Memory B cell (primary cell): ENCODE results near the gene NOD2.

Experiments
- ATAC-seq: fragments of 150-1000 bp; cut with Tn5 transposase; 2 replicates; pipeline ENCODE4 v1.10.0; 2021; ENCODE audit warnings: low read depth, mild to moderate bottlenecking, moderate library complexity
- DNase-seq, 2 donors: peaks; one replicate each; pipeline ENCODE4 v3.0.0; 2022; ENCODE audit warnings: low spot score in 2 of 2
- H3K27ac Mint-ChIP-seq: one replicate; pipeline ENCODE4 v1.8.0; 2022; ENCODE audit warnings: mild to moderate bottlenecking, moderate library complexity, mixed read lengths
- H3K27me3 Mint-ChIP-seq: one replicate; pipeline ENCODE4 v1.8.0; 2022; ENCODE audit warnings: mixed read lengths
- H3K36me3 Mint-ChIP-seq: one replicate; pipeline ENCODE4 v1.8.0; 2022; ENCODE audit warnings: mild to moderate bottlenecking, mixed read lengths
- H3K4me1 Mint-ChIP-seq: one replicate; pipeline ENCODE4 v1.8.0; 2022; ENCODE audit warnings: mixed read lengths
- H3K4me3 Mint-ChIP-seq: one replicate; pipeline ENCODE4 v1.8.0; 2022; ENCODE audit warnings: mild to moderate bottlenecking, moderate library complexity, mixed read lengths
- H3K9me3 Mint-ChIP-seq: one replicate; pipeline ENCODE4 v1.8.0; 2022; ENCODE audit warnings: mixed read lengths

The NOD2 gene

DNA sequence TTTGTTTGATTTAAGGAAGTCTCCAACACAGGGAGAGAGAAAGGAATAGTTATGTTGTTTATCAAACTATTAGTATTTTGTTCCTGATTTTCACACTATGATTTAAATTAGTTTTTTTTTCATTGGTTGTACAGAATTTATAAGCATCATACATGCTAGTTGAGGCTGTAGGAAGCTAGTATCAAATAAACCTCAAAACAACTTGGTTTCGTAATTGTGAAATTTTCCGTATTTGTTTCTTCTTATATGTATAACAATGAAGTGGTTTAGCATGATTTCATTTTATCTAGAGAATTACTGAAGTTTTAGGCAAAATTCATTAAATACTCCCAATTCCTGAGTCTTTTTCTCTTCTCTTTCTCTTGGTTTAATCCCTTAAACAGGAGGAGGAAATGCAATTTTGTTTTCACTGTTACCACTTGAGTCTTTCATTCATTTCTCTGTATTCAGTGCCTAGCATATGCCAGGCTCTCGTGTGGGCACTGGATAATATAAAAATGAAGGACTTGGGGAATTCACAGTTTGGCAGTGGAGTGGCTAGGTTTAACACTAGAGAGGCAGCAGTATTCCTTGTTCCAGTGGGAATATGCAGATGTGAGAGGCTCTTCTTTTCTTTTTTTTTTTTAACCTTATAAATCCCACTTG lies 50.3 kb downstream of the NOD2 start:
- Mint-ChIP-seq H3K27me3 (no peaks in the 10 kb centered on the region), H3K27ac (peak overlapping the region; percentile 97), H3K4me1 (peaks cover 37% of the 10 kb centered on the region), H3K9me3 (no peaks in the 10 kb centered on the region), H3K4me3 (peak overlapping the region; percentile 86), H3K36me3 (peaks cover 25% of the 10 kb centered on the region)
- DNase-seq (no peak), ATAC-seq (no peak)

DNA sequence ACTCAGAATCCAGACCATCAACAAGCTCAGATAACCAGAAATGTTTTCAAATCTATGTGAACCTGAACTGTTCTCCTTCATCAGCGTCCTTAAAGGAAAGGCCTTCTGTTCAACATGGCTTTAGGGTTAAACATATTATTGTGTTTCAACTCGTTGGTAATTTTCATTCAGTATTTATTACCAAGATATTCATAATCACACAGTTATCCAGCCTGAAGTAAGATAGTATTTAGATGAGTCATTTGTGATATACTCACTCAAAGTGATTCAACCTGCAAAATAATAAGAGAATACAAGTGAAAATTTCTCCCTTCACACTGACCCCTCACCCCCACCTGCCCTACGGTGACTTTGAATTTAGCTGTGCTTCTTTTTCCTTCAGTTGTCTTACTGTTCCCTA lies 51.5 kb downstream of the NOD2 start:
- Mint-ChIP-seq H3K27ac (peak overlapping the region; percentile 97), H3K36me3 (peaks cover 23% of the 10 kb centered on the region), H3K4me1 (peaks cover 43% of the 10 kb centered on the region), H3K4me3 (peak overlapping the region; percentile 33), H3K27me3 (no peaks in the 10 kb centered on the region), H3K9me3 (no peaks in the 10 kb centered on the region)
- ATAC-seq, result no peak
- DNase-seq, result no peak

DNA sequence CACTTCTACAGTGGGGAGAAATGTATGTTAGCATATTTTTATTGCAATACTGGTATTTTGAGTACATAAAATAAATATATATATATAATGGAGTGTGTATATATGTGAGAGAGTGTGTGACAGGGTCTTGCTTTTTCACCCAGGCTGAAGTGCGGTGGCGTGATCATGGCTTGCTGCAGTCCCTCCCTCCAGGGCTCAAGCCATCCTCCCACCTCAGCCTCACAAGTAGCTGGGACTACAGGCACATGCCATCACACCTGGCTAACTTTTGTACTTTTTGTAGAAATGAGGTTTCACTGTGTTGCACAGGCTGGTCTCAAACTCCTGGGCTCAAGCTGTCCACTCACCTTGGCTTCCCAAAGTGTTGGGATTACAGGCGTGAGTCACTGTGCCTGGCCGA lies 52.5 kb downstream of the NOD2 start:
- Mint-ChIP-seq H3K4me1 (peaks cover 43% of the 10 kb centered on the region), H3K27ac (peak overlapping the region; percentile 97), H3K27me3 (no peaks in the 10 kb centered on the region), H3K9me3 (no peaks in the 10 kb centered on the region), H3K36me3 (peaks cover 23% of the 10 kb centered on the region), H3K4me3 (no peak overlapping the region)
- DNase-seq (no peak), ATAC-seq (no peak)

DNA sequence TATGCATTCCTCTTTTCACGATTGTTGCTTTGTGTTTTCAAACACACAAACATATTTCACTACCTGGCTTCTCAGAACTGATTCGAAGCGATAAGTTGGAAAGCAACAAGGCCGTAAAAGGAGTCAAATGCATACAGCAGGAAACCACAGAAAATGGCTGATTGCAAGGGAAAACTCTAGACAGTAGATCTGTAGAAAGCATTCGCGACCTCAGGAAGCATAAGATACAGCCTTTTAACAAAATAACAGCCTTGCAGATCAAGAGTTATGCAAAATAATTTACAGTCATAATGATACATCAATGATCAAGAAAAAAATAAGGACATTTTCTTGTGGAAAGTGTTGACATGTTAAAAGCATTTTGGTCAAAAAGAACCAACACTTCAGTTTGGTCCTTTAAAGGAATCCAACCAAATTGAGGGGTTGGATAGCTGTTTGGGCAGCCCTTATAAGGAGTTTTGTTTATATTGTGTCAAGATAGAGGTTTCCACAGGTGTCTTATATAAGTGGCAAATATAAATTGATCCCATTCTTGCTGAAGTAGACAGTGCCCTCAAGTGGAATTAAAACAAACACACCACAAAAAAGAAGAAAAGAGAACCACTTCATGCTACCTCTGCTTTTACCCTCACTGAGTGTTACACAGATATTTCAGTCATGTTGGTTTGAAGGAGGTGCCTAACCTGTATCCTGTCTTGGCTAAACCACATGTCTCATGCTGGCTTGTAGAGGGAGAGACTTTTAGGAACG lies 54.0 kb downstream of the NOD2 start:
- Mint-ChIP-seq H3K4me3 (peak overlapping the region; percentile 38), H3K27me3 (no peaks in the 10 kb centered on the region), H3K27ac (peak overlapping the region; percentile 38), H3K4me1 (peaks cover 41% of the 10 kb centered on the region), H3K9me3 (no peaks in the 10 kb centered on the region), H3K36me3 (peaks cover 26% of the 10 kb centered on the region)
- DNase-seq (peak in 1 of 2 donors; percentile 31), ATAC-seq (peak; percentile 70)

DNA sequence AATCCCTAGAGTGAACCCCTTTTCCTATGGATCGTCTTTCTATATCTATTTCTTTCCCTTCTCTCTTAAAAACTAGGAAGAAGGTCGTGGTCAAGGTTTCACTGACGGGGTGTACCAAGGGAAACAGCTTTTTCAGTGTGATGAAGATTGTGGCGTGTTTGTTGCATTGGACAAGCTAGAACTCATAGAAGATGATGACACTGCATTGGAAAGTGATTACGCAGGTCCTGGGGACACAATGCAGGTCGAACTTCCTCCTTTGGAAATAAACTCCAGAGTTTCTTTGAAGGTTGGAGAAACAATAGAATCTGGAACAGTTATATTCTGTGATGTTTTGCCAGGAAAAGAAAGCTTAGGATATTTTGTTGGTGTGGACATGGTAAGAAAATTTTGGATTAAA lies 58.1 kb downstream of the NOD2 start:
- ATAC-seq (no peak), DNase-seq (no peak)
- Mint-ChIP-seq H3K9me3 (no peaks in the 10 kb centered on the region), H3K36me3 (peaks cover 31% of the 10 kb centered on the region), H3K4me3 (no peak overlapping the region), H3K27ac (no peak overlapping the region), H3K4me1 (peaks cover 24% of the 10 kb centered on the region), H3K27me3 (no peaks in the 10 kb centered on the region)

DNA sequence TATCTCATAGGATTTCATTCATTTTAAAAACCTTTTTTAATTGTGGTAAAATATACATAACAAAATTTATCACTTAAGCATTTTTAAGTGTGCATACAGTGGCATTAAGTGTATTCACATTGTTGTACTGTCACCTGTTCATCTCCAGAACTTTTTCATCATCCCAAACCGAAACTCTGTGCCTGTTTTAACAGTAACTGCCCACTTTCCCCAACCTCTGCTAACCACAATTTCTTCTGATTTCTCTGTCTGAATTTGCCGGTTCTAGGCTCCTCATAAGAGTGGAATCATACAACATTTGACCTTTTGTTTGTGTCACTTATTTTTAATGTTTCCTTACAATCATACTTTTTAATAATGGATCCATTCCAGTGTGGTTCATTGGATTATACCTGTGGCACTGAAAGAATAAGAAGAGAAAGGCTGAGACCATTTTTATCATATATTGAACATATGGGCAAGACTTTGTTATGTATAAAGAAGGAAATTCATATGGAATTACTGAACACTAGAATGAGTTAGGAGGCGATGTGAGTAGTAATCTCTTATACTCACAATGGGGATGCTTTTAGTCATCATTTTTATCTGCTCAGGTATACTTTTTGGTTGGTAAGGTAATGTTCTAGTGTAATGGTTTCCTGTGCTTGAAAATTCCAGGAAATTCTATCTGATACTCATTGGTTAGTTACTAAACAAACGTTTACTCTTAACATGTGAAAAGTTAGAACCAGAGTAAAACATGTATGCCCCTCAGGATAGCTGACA lies 59.2 kb downstream of the NOD2 start:
- H3K27me3 Mint-ChIP-seq, result no peaks in the 10 kb centered on the region
- no peaks in the 10 kb centered on the region for H3K9me3 Mint-ChIP-seq
- peak overlapping the region; percentile 36 for H3K27ac Mint-ChIP-seq
- DNase-seq (no peak), ATAC-seq (no peak)
- H3K4me1 Mint-ChIP-seq, result peaks cover 20% of the 10 kb centered on the region
- H3K36me3 Mint-ChIP-seq, result peaks cover 28% of the 10 kb centered on the region
- H3K4me3 Mint-ChIP-seq, result no peak overlapping the region

DNA sequence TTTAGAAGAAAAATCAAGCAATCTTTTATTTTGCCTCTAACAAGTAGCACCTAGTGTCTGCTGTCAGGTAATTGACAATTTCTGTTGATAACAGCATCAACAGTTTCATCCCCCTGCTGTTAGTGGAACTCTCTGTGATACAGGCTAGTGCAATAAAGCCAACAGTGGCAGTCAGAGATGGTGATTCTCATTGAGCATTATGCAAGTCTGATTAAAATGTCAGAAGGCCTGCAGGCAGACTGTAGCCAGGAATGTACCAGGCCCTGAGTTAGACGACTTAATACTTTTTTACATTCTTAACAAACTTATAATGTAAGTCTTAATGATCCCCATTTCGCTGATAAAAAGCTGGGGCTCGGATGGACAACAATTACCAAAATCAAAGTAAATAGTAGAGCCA lies 63.1 kb downstream of the NOD2 start:
- Mint-ChIP-seq H3K4me3 (no peak overlapping the region), H3K27ac (no peak overlapping the region), H3K4me1 (peaks cover 33% of the 10 kb centered on the region), H3K9me3 (no peaks in the 10 kb centered on the region), H3K36me3 (peaks cover 38% of the 10 kb centered on the region), H3K27me3 (no peaks in the 10 kb centered on the region)
- ATAC-seq (no peak), DNase-seq (no peak)

DNA sequence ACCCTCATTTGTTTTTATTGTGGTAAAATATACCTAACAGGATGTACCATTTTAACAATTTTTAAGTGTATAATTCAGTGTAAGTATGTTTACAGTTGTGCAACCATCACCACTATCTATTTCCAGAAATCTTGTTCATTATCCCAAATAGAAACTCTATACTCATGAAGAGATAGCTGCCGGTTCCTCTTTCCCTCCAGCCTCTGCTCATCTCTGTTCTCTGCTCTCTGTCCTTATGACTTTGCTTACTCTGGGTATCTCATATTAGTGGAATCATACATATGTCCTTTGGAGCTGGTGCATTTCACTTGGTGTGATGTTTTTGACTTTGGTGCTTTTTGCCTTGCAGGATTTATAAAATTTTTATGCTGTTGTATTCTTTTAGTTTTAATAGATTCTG lies 67.9 kb downstream of the NOD2 start:
- Mint-ChIP-seq H3K9me3 (peaks cover 4% of the 10 kb centered on the region), H3K4me3 (no peak overlapping the region), H3K4me1 (peaks cover 43% of the 10 kb centered on the region), H3K27me3 (no peaks in the 10 kb centered on the region), H3K36me3 (peaks cover 50% of the 10 kb centered on the region), H3K27ac (no peak overlapping the region)
- ATAC-seq (peak; percentile 52), DNase-seq (no peak)

DNA sequence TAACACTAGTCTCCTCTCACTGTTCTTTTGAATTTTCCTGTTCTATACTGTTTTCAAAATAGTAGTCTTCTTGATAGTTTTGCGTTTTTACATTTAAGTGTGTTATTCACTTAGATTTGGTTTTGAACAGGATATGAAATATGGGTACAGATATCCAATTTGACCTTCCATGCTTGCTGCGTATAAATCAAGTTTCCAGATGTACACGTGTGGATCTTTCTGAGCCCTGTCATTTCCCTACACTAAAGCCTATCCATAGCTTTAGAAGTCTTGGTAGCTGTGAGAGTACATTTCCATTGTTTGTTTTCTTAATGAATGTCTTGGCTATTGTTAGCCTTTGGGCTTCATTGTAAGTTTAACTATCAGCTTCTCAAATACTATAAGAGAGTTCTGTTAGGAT lies 68.8 kb downstream of the NOD2 start:
- H3K27me3 Mint-ChIP-seq, result no peaks in the 10 kb centered on the region
- peaks cover 48% of the 10 kb centered on the region for H3K4me1 Mint-ChIP-seq
- DNase-seq, result no peak
- peaks cover 8% of the 10 kb centered on the region for H3K9me3 Mint-ChIP-seq
- no peak overlapping the region for H3K27ac Mint-ChIP-seq
- no peak for ATAC-seq
- no peak overlapping the region for H3K4me3 Mint-ChIP-seq
- H3K36me3 Mint-ChIP-seq, result peaks cover 58% of the 10 kb centered on the region

DNA sequence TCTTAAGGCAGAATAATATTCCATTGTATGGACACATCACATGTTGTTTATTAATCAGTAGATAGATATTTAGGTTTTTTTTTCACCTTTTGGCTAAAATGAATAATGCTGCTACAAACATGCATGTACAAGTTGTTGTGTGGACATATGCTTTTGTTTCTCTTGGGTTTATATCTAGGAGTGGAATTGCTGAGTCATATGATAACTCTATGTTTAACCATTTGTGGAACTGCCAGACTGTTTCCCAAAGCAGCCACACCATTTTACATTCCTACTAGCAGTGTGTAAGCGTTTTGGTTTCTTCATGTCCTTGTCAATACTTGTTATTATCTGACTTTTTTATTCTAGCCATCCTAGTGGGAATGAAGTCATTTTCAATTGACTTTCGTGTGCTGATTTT lies 69.8 kb downstream of the NOD2 start:
- no peak overlapping the region for H3K27ac Mint-ChIP-seq
- no peaks in the 10 kb centered on the region for H3K27me3 Mint-ChIP-seq
- no peak for DNase-seq
- ATAC-seq, result no peak
- H3K4me3 Mint-ChIP-seq, result no peak overlapping the region
- peaks cover 56% of the 10 kb centered on the region for H3K36me3 Mint-ChIP-seq
- H3K4me1 Mint-ChIP-seq, result peaks cover 44% of the 10 kb centered on the region
- H3K9me3 Mint-ChIP-seq, result peaks cover 8% of the 10 kb centered on the region

DNA sequence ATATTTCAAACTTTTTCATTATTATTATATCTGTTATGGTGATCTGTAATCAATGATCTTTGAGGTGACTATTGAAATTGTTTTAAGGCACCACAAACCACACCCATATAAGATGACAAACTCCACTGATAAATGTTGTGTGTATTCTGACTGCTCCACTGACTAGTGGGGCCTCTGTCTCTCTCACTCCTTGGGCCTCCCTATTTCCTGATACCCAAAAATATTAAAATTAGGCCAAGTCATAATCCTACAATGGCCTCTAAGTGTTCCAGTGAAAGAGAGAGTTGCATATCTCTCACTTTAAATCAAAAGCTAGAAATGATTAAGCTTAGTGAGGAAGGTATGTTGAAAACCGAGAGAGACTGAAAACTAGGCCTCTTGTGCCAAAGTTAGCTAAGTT lies 71.9 kb downstream of the NOD2 start:
- peaks cover 43% of the 10 kb centered on the region for H3K4me1 Mint-ChIP-seq
- no peak overlapping the region for H3K4me3 Mint-ChIP-seq
- H3K27ac Mint-ChIP-seq, result no peak overlapping the region
- DNase-seq, result no peak
- H3K36me3 Mint-ChIP-seq, result peaks cover 66% of the 10 kb centered on the region
- no peak for ATAC-seq
- no peaks in the 10 kb centered on the region for H3K27me3 Mint-ChIP-seq
- H3K9me3 Mint-ChIP-seq, result peaks cover 13% of the 10 kb centered on the region

DNA sequence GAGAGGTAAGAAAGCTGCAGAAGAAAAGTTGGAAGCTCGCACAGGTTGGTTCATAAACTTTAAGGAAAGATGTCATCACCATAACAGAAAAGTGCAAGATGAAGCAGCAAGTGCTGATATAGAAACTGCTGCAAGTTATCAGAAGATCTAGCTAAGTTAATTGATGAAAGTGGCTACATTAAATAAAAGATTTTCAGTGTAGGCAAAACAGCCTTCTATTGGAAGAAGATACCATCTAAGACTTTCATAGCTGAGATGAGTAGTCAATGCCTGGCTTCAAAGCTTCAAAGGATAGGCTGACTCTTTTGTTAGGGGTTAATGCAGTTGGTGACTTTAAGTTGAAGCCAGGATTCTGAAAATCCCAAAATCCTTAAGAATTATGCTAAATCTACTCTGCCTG lies 72.5 kb downstream of the NOD2 start:
- H3K36me3 Mint-ChIP-seq, result peaks cover 66% of the 10 kb centered on the region
- H3K9me3 Mint-ChIP-seq, result peaks cover 13% of the 10 kb centered on the region
- no peaks in the 10 kb centered on the region for H3K27me3 Mint-ChIP-seq
- H3K4me3 Mint-ChIP-seq, result no peak overlapping the region
- H3K27ac Mint-ChIP-seq, result no peak overlapping the region
- ATAC-seq (no peak), DNase-seq (no peak)
- peaks cover 40% of the 10 kb centered on the region for H3K4me1 Mint-ChIP-seq

DNA sequence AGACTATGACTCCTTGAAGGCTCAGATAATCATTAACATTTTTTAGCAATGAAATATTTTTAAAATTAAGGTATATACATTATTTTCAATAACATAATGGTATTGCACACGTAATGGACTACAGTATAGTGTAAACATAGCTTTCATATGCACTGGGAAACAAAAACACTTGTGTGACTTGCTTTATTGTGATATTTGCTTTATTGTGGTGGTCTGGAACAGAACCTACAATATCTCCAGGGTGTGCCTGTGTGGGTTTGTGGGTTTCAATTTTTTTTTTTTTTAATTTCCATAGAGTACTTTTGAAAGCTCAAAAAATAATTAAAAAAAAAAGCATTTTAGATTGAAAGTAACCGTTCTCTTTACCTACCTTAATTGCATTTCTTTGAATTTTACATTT lies 73.8 kb downstream of the NOD2 start:
- H3K36me3 Mint-ChIP-seq, result peaks cover 66% of the 10 kb centered on the region
- DNase-seq (no peak), ATAC-seq (no peak)
- H3K27me3 Mint-ChIP-seq, result no peaks in the 10 kb centered on the region
- peaks cover 33% of the 10 kb centered on the region for H3K4me1 Mint-ChIP-seq
- H3K9me3 Mint-ChIP-seq, result peaks cover 13% of the 10 kb centered on the region
- H3K4me3 Mint-ChIP-seq, result no peak overlapping the region
- no peak overlapping the region for H3K27ac Mint-ChIP-seq

DNA sequence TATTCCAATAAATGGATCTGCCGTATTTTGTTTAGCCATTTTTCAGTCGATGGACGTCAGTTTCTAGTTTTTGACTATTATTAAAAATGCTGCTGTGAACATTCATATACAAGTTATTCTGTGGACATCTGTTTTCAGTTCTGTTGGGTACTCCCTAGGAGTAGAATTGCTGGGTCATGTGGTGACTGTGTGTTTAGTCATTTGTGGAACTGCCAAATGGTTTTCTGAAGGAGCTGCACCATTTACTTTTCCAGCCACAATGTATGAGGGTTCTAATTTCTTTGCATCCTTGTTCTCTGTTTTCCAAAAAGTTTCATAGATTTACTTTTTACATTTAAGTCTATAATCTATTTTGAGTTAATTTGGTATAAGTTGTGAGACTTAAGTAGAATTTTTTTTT lies 78.0 kb downstream of the NOD2 start:
- H3K4me3 Mint-ChIP-seq, result no peak overlapping the region
- no peak overlapping the region for H3K27ac Mint-ChIP-seq
- DNase-seq (no peak), ATAC-seq (no peak)
- H3K36me3 Mint-ChIP-seq, result peaks cover 43% of the 10 kb centered on the region
- H3K9me3 Mint-ChIP-seq, result peaks cover 8% of the 10 kb centered on the region
- H3K4me1 Mint-ChIP-seq, result peaks cover 21% of the 10 kb centered on the region
- no peaks in the 10 kb centered on the region for H3K27me3 Mint-ChIP-seq
